ENCODE data around the gene CALML4.
"Not testable (repeated sequence)": the region's sequence is repeated elsewhere in the genome, so short reads cannot be mapped to it uniquely, and the experiment has no call there.

Gene CALML4

GRCh38 chr15:68188647-68189046, 16.5 kb downstream of the CALML4 start:
- no peak for DNase-seq

DNA sequence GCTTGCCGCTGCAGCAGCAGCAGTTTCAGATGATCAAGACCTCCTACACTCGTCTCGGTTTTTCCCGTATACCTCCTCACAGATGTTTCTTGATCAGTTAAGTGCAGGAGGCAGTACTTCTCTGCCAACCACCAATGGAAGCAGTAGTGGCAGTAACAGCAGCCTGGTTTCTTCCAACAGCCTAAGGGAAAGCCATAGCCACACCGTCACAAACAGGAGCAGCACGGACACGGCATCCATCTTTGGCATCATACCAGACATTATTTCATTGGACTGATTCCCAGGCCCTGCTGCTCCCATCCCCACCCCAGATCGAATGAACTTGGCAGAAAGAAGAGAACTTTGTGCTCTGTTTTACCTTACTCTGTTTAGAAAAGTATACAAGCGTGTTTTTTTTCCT, 17.6 kb downstream of the CALML4 start:
- DNase-seq: peak; percentile 93

- DNase-seq: peak; percentile 49
Observed at GRCh38 chr15:68186671-68187397, 18.3 kb downstream of the CALML4 start.

DNA sequence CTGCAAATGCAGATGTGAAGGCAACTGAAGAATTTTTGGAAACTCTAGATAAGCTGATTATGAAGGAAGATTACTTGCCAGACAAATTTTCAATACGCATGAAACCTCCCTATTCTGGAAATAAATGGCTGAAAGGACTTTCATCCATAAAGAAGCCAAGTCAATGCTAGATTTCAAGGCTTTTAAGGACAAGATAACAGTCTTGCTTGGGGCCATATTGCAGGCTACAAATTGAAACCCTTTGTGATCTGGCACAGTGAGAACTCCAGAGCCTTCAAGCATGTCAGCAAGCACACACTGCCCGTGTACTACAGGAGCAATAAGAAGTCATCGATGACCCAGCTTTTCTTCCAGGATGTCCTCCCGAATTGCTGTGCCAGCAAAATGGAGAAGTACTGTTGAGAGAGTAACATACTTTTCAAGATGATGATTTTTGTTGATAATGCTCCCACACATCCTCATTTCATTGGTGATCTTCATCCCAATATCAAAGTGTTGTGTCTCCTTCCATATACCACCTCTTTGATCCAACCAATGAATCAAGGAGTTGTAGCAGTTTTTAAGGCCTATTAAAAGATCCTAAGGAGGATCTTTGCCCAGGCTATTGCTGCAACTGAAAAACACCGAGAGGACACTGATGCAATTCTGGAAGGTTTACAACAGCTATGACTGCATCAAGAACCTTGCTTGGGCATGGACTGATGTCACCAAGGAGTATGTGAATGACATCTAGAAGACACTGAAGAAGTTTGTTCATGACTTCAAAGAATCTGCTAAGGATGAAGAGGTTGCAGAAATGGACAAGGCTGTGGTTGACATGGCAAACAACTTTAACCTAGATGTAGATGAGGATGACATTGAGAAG, 20.3 kb downstream of the CALML4 start:
- DNase-seq: no peak

GRCh38 chr15:68183616-68184315, 21.4 kb downstream of the CALML4 start:
- no peak for DNase-seq

DNA sequence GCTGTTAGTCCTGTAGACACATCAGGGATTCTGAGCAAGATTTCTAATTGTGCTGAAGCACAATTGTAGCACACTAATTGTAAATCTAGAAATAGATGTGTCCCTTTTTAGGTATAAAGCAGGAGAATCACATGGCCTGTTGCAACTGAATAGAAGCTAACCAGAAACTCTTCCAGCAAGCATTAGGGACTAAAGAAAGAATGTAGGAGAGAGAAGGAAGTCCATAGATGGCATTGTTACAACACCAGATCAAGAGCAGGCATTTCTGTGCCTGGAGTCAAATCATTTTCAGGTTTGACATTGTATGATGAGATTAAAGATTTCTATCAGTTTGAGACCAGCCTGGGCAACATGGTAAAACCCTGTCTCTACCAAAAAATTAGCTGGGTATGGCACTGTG, 27.4 kb downstream of the CALML4 start:
- DNase-seq: no peak

DNA sequence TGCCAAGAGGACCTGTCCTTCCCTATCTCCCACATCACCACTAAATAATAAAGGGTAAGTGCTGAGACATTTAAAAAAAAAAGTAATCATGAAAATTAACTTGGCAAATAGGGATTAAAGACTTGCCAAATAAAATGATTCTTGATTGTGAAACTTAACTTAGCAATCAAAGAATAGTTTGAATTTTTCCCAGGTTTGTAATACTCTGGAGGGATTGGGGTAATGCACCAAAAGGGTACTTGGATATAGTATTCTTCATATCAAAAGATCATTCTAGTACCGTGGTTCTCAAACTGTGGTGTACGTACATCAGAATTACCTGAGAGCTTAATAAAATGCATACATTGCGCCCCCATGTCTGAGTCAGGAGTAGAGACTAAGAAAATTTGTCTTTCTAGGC, 28.5 kb downstream of the CALML4 start:
- no peak for DNase-seq

- DNase-seq: no peak
Observed at GRCh38 chr15:68175526-68175925, 29.6 kb downstream of the CALML4 start.

GRCh38 chr15:68173119-68173518, 32.0 kb downstream of the CALML4 start:
- DNase-seq: no peak

DNA sequence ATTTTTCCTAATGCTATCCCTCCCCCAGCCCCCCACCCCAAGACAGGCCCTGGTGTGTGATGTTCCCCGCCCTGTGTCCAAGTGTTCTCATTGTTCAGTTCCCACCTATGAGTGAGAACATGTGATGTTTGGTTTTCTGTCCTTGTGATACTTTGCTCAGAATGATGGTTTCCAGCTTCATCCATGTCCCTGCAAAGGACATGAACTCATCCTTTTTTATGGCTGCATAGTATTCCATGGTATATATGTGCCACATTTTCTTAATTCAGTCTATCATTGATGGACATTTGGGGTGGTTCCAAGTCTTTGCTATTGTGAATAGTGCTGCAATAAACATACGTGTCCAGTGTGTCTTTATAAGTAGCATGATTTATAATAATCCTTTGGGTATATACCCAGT, 33.1 kb downstream of the CALML4 start:
- not testable (repeated sequence) for DNase-seq

DNA sequence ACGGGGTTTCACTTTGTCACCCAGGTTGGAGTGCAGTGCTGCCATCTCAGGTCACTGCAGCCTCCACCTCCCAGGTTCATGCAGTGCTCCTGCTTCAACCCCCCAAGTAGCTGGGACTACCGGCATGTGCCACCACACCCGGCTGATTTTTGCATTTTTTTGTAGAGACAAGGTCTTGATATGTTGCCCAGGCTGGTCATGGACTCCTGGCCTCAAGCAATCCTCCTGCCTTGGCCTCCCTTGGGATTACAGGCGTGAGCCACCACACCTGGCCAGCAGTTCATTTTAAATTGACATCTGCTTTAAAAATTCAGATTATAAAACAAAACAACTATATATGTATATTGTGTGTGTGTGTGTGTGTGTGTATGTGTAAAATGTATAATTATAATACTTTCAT, 38.3 kb downstream of the CALML4 start:
- no peak for DNase-seq

DNA sequence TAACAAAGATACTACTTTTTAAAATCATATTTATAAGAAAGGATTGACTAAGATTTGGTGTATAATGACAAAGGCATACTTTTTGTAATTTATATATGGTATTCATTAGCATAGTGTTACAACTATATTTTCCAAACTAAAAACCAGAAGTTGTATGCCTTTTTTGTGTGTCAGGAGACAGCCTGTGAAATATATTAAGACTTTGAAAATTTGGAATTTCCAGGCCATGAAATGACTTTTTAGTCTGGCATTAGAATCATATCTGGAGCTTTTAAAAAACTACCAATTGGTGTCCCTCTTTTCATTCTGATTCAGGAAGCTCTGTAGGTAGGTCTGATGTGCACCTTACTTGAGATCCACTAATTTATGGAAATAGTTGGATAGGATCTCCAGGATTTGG, 41.9 kb downstream of the CALML4 start:
- no peak for DNase-seq

DNA sequence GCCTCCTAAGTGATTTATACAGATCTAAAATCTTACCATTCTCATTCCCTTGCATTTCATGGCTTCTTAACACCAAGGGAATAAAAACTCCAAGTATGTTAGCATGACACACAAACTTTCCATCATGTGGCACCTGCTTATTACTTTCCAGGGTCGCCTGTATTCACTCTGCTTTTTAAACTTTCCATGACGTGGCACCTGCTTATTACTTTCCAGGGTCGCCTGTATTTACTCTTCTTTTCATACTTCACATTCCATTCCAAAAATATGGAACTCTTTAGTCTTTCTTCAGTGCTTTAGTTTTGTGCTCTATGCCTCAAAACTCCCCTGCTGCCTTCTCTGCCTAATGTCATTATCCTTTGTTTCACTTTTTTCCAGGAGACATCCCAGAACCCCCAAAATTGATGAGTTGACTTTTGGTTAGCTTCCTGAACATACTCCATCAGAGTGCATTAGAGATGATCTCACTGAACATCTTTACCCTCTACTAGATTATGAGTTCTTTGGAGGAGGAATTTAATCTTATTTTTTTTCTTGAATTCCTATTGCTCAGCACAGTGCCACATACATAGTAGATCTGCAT, 47.0 kb downstream of the CALML4 start:
- DNase-seq: no peak

GRCh38 chr15:68157074-68157473, 48.1 kb downstream of the CALML4 start:
- no peak for DNase-seq

DNA sequence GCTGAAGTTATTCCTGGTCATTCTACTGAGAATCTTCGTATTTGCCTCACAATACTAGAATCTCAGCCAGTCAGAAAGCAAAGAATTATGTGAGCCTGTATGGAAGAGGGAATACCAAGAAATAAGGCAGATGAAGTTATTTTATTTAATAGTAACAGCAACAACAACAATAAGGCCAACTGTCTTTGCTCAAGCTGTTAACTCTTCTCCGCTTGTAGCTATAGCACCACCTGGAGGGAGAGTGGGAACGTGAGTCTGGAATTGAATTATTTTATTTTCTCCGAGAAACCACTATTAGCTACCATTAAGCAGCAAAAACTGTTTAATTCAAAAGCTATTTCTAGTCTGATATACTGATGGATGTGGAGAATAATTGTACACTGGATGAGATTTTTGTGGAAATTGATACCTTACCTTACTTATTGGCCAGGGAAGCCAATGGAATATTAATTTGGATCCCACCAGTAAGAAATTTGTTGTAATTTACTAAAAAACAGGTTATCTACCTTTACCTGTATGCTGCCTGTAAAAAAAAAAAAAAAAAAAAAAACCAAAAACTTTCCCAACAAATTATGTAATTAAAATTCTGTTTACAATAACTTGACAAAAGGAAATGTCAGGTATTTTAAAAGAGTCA, 50.1 kb downstream of the CALML4 start:
- peak; percentile 43 for DNase-seq

DNA sequence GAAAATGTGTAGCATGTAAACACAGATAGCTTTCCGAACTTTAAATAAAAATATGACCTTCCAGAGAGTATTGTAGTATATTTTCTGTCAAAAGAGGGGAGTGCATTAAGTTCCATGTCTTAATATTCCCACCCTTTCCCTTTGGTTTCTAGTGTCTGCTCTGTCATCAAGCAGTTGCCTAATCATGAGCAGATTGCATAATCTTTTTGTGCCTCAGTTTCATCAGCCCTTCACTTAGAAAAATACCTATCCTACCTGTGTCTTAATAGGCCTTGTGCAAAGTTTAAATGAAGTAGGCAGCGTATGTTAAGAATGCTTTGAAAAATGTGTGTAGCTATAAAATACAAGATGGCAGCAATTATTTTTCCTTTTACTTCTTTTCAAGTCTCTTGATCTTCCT, 52.8 kb downstream of the CALML4 start:
- DNase-seq: no peak

GRCh38 chr15:68151277-68151676, 53.9 kb downstream of the CALML4 start:
- no peak for DNase-seq

- no peak for DNase-seq
Observed at GRCh38 chr15:68150187-68150586, 54.9 kb downstream of the CALML4 start.

DNA sequence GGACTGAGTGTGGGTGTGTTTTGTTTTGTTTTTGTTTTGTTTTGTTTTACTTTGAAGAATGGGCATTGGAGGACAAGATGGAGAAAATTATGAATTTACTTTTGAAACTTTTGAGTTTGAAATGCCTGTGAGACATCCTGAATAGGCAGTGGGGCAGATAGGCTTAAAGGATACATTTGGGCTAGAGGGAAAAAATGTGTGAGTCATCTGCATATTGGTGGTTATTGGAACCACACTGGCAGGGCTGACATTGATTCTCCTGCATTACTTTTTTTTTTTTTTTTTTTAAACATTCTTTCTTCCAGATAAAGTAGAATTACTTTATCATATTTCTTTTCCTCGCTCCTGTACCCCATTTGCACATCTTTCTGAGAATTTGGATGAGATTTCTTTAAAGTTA, 56.1 kb downstream of the CALML4 start:
- no peak for DNase-seq

- DNase-seq: no peak
Observed at GRCh38 chr15:68148039-68148438, 57.1 kb downstream of the CALML4 start.

GRCh38 chr15:68145706-68146105, 59.4 kb downstream of the CALML4 start:
- no peak for DNase-seq

DNA sequence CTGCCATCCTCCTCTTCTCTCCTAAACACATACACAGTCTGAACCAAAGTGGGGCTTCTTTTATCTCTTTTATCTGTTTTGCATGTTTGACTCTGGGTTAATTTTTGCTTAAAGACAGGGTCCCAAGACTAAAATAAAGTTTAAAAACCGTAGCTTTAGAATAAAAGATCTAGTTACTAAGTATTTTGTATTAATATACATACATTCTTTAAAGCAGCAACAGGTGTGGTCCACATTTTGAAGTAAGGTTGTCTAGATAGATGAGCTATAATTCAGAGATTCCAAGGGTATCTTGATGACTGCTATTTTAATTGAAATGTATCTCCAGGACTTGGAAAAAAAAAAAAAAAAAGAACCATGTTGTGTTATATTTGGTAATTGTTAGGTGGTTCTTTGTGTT, 61.3 kb downstream of the CALML4 start:
- no peak for DNase-seq

DNA sequence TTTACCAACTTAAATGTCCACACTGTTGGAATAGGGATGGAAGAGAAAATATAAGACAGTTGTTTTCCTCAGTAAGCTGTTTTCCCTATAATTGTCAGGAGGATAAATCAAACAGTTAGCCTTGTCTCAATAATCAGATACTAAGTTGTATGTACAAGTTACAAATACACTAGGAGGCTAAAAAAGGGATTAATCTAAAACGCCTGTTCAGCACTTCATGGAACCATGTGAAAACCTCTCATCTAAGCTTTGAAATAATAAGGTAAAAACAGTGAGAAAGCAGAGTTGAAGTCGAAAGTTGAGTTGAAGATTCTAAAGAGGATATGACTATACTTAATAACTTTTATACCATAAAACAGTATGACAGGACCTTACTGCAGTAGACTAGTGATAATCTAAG, 62.0 kb downstream of the CALML4 start:
- no peak for DNase-seq
